GM21717 (cell line): ENCODE measurements around the gene MAPKAP1.

ENCODE experiments used
- ATAC-seq: cut with Tn5 transposase; IDR thresholded peaks from one replicate; pipeline ENCODE4 v1.9.1; 2021; ENCODE audit warnings: mild to moderate bottlenecking, moderate library complexity; ENCODE audit not compliant: unreplicated experiment

MAPKAP1 gene

DNA sequence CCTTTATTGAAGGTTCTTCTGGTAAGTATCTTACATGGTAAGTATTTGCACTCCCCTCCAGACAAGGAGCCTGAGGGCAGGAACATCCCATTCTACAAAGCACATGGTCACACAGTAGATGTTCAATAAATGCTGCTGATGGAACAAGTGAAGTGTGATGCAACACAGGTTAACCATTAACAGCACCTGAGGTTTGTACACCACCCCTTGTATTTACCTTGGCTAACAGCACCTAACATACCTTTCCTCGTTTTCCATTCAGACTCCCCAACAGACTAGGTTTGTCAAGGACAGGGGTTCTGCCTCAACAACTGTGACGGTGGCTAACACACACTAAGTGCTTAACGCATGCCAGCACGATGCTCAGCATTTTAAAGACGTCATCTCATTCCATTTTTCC, 213.6 kb downstream of the MAPKAP1 start:
- ATAC-seq, result no peak

- ATAC-seq, result no peak
These were observed 214.3 kb downstream of the MAPKAP1 start for GRCh38 chr9:125492719-125493118.

GRCh38 chr9:125487842-125488241, 219.2 kb downstream of the MAPKAP1 start:
- no peak for ATAC-seq

- ATAC-seq, result no peak
These were observed 220.4 kb downstream of the MAPKAP1 start for GRCh38 chr9:125486576-125486975.

GRCh38 chr9:125486152-125486508, 220.9 kb downstream of the MAPKAP1 start:
- no peak for ATAC-seq

- ATAC-seq, result no peak
These were observed 221.4 kb downstream of the MAPKAP1 start for GRCh38 chr9:125485471-125486151.

- ATAC-seq, result no peak
These were observed 222.4 kb downstream of the MAPKAP1 start for GRCh38 chr9:125484350-125485282.

- no peak for ATAC-seq
These were observed 223.3 kb downstream of the MAPKAP1 start for GRCh38 chr9:125483697-125484096.

- ATAC-seq, result no peak
These were observed 227.0 kb downstream of the MAPKAP1 start for GRCh38 chr9:125479846-125480615.

- no peak for ATAC-seq
These were observed 229.9 kb downstream of the MAPKAP1 start for GRCh38 chr9:125477089-125477544.

DNA sequence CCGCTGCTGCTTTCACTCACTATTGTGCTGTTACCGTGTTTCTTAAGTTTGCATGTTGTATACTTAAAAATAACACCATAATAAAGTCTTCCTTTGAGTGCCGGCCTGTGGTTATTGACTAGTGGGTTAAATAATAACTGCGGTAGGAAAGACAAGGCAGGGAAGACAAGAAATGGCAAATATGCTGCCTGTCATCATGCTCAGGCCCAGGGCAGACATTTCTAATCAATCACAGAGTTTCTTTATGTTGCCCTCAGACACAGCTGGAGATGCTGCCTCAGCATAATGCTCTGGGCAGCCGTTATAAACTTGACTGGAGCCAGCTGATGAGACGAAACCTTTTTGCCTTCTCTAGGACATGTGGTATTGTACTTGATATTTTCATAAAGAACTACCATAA, 230.4 kb downstream of the MAPKAP1 start:
- no peak for ATAC-seq

DNA sequence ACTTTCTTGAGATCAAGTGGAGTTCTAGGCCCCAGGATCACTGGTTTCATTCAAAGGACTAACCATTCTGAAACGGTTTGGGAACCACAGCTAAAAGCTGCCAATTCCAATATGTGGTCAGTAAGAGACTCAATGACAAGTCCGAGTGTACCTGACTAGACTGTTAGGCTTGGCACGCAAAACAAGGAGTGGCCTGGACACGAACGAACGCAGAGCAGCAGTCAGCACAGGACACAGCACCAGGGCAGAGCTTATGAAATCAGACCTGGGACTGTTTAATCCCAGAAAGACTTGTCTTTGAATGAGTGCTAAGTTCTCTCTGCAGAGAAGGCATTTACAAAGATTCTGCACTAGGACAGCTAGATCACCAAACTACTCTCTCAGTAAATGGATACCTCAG, 231.6 kb downstream of the MAPKAP1 start:
- ATAC-seq, result no peak

- no peak for ATAC-seq
These were observed 233.9 kb downstream of the MAPKAP1 start for GRCh38 chr9:125472926-125473701.

- no peak for ATAC-seq
These were observed 234.5 kb downstream of the MAPKAP1 start for GRCh38 chr9:125472562-125472925.

- ATAC-seq, result no peak
These were observed 236.0 kb downstream of the MAPKAP1 start for GRCh38 chr9:125470767-125471580.

- ATAC-seq, result no peak
These were observed 236.8 kb downstream of the MAPKAP1 start for GRCh38 chr9:125470189-125470588.

GRCh38 chr9:125468646-125469045, 238.4 kb downstream of the MAPKAP1 start:
- ATAC-seq, result no peak

- no peak for ATAC-seq
These were observed 239.8 kb downstream of the MAPKAP1 start for GRCh38 chr9:125467116-125467740.

DNA sequence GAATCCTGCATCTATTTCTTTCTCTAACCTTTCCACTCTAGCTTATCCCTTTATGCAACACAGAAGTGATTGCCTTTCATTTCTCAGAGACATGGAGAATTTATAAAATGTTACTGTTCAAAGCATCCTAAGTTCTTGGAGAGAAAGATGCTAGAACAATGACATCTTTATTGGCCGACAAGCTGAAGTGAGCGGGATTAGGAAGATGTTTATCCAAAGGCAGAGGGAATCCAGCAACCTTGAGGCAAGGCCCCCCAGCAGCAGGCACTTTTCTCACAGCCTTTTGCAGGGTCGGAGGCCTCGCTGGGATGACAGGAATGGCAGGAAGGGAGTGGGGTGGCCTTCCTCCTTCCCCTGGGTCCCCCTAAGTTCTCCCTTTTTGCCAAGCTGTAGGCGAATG, 240.6 kb downstream of the MAPKAP1 start:
- ATAC-seq, result no peak
